HepG2 (cell line): ENCODE measurements around the gene AK8. TPM values are rescaled to one million over a fixed set of nuclear protein-coding genes. Genes with fewer than 3 reads are reported as not detected.
A peak's percentile ranks its signal among the peaks of the same experiment; 100 is the strongest.

Source experiments
- ATAC-seq: fragments of 200-7000 bp; cut with Tn5 transposase; 3 replicates; pipeline ENCODE4 v1.9.1; 2020; ENCODE audit warnings: mild to moderate bottlenecking, moderate library complexity
- BruUV-seq: library from RNA; stranded (reverse); fragments of 400-500 nt; replicated peaks from 2 replicates; lab custom pipeline; 2021; lab: Mats Ljungman, UMichigan
- CTCF ChIA-PET: fragments of 300-600 bp; formaldehyde crosslinking; extraction: SDS; loops from one replicate; lab custom pipeline; 2021; ENCODE audit warnings: low total read pairs, inconsistent platforms, low intra/inter-chr PET ratio; lab: Yijun Ruan, JAX
- POLR2A ChIA-PET: fragments of 350-600 bp; sonication (Branson Sonifier 250); formaldehyde crosslinking; loops from one replicate; lab custom pipeline; 2020; ENCODE audit warnings: antibody characterized with exemption, inconsistent platforms; lab: Yijun Ruan, JAX
- DNase-seq: peaks from one replicate; pipeline ENCODE4 v3.0.0-alpha.2; 2015; ENCODE audit warnings: low spot score
- FAIRE-seq: peaks from 3 replicates; lab custom pipeline; 2011; peaks lifted over from hg19 to GRCh38; lab: Jason Lieb, UNC
- H2AFZ ChIP-seq: one replicate; pipeline ENCODE4 v1.6.1; 2011; ENCODE audit warnings: low read length, inconsistent platforms
- H3K27ac ChIP-seq: fragments of 300-600 bp; 3 replicates; pipeline ENCODE4 v1.8.0; 2011; ENCODE audit warnings: mixed run types, mild to moderate bottlenecking, mixed read lengths, low read length, inconsistent platforms; ENCODE audit not compliant: insufficient read depth; ENCODE audit errors: extremely low read length
- H3K27me3 ChIP-seq, 2 experiments: fragments of 200-600 bp in 1 of 2; 2 replicates in 1 of 2; 3 replicates in 1 of 2; pipeline versions ENCODE4 v1.6.0 to v1.8.0; 2011; ENCODE audit warnings: low read length in 2 of 2, mild to moderate bottlenecking in 2 of 2, moderate library complexity in 2 of 2, inconsistent platforms in 1 of 2; ENCODE audit not compliant: insufficient read depth in 2 of 2, control insufficient read depth in 1 of 2
- H3K36me3 ChIP-seq, 2 experiments: fragments of 200-600 bp in 1 of 2; replicated peaks in 1 of 2; 2 replicates in 1 of 2; 3 replicates in 1 of 2; pipeline versions ENCODE4 v1.5.1 to v1.8.0; 2011; ENCODE audit warnings: low read length in 2 of 2, inconsistent platforms in 1 of 2; ENCODE audit not compliant: insufficient read depth in 2 of 2, control insufficient read depth in 1 of 2
- H3K4me1 ChIP-seq: 2 replicates; pipeline ENCODE4 v1.5.1; 2012; ENCODE audit warnings: low read length, inconsistent platforms; ENCODE audit not compliant: insufficient read depth
- H3K4me2 ChIP-seq: 2 replicates; pipeline ENCODE4 v1.6.0; 2011; ENCODE audit warnings: low read depth, low read length, inconsistent platforms
- H3K4me3 ChIP-seq, 3 experiments: fragments of 200-600 bp in 1 of 3; sonication (generic), shearing (Covaris generic) in 1 of 3; replicated peaks in 1 of 3; 2 replicates each; pipeline ENCODE4 v1.5.1; 2011 to 2016; ENCODE audit warnings: low read length in 3 of 3, inconsistent platforms in 2 of 3, low read depth in 2 of 3, mild to moderate bottlenecking in 2 of 3, control low read depth in 1 of 3, mixed read lengths in 1 of 3; ENCODE audit not compliant: insufficient read depth in 1 of 3
- H3K79me2 ChIP-seq: one replicate; pipeline ENCODE4 v1.6.1; 2011; ENCODE audit warnings: low read length, inconsistent platforms; ENCODE audit not compliant: insufficient read depth
- H3K9ac ChIP-seq: 2 replicates; pipeline ENCODE4 v1.6.0; 2011; ENCODE audit warnings: mild to moderate bottlenecking, low read depth, low read length, inconsistent platforms; ENCODE audit not compliant: insufficient read depth
- H3K9me3 ChIP-seq: 2 replicates; pipeline ENCODE4 v1.5.1; 2012; ENCODE audit warnings: mild to moderate bottlenecking, low read length
- H4K20me1 ChIP-seq: 2 replicates; pipeline ENCODE4 v1.6.0; 2011; ENCODE audit warnings: inconsistent platforms, mild to moderate bottlenecking, low read length, moderate library complexity; ENCODE audit not compliant: insufficient read depth
- CENPT ChIP-seq: sonication (generic); formaldehyde crosslinking; IDR thresholded peaks from 2 replicates; pipeline ENCODE4 v1.8.0; 2022; ENCODE audit warnings: low read depth, mild to moderate bottlenecking, moderate library complexity, missing genetic modification reagents
- ELF3 ChIP-seq: IDR thresholded peaks from 2 replicates; pipeline ENCODE4 v1.6.1; 2016; ENCODE audit warnings: missing genetic modification reagents, missing compliant biosample characterization
- FOXM1 ChIP-seq: sonication (generic); formaldehyde crosslinking; IDR thresholded peaks from 2 replicates; pipeline ENCODE4 v1.5.0; 2020; ENCODE audit warnings: missing genetic modification reagents
- HMGXB4 ChIP-seq, 2 experiments: sonication (generic) in 1 of 2; formaldehyde crosslinking in 1 of 2; IDR thresholded peaks; 2 replicates each; pipeline versions ENCODE4 v1.4.0 to v1.6.1; 2018 to 2020; ENCODE audit warnings: missing genetic modification reagents in 2 of 2, borderline replicate concordance in 1 of 2, low read depth in 1 of 2, mild to moderate bottlenecking in 1 of 2, missing biosample characterization in 1 of 2
- HNF4A ChIP-seq: sonication (generic); formaldehyde crosslinking; IDR thresholded peaks from 2 replicates; pipeline ENCODE4 v1.4.0; 2020; ENCODE audit warnings: missing genetic modification reagents
- HNF4G ChIP-seq, 2 experiments: sonication (generic) in 1 of 2; formaldehyde crosslinking in 1 of 2; IDR thresholded peaks; 2 replicates each; pipeline versions ENCODE4 v1.4.0 to v1.6.1; 2011 to 2020; ENCODE audit warnings: borderline replicate concordance in 2 of 2, low read depth in 2 of 2, mild to moderate bottlenecking in 2 of 2, low read length in 1 of 2, missing genetic modification reagents in 1 of 2, moderate library complexity in 1 of 2
- JUND ChIP-seq: sonication (generic); formaldehyde crosslinking; IDR thresholded peaks from 2 replicates; pipeline ENCODE4 v1.8.0; 2022; ENCODE audit warnings: mild to moderate bottlenecking, missing genetic modification reagents
- KDM1A ChIP-seq: IDR thresholded peaks from 2 replicates; pipeline ENCODE4 v1.6.1; 2016; ENCODE audit warnings: missing compliant biosample characterization
- NFYC ChIP-seq: IDR thresholded peaks from 2 replicates; pipeline ENCODE4 v1.6.1; 2016; ENCODE audit warnings: missing genetic modification reagents, missing compliant biosample characterization
- NR2C2 ChIP-seq: sonication (generic); formaldehyde crosslinking; IDR thresholded peaks from 2 replicates; pipeline ENCODE4 v1.4.0; 2020; ENCODE audit warnings: missing genetic modification reagents, mild to moderate bottlenecking, moderate library complexity, borderline replicate concordance
- SIN3B ChIP-seq: fragments of 150-350 bp; IDR thresholded peaks from 2 replicates; pipeline ENCODE4 v1.6.1; 2014; ENCODE audit warnings: low read length
- SOX6 ChIP-seq, 2 experiments: fragments of 450-650 bp in 1 of 2; sonication (generic) in 1 of 2; formaldehyde crosslinking in 1 of 2; IDR thresholded peaks; 2 replicates each; pipeline versions ENCODE4 v1.4.0 to v1.6.1; 2017 to 2020; ENCODE audit warnings: antibody characterized with exemption in 1 of 2, mild to moderate bottlenecking in 1 of 2, missing genetic modification reagents in 1 of 2
- ZBTB1 ChIP-seq: sonication (generic); formaldehyde crosslinking; IDR thresholded peaks from 2 replicates; pipeline ENCODE4 v1.4.0; 2020; ENCODE audit warnings: missing genetic modification reagents, borderline replicate concordance
- ZBTB3 ChIP-seq: sonication (generic); formaldehyde crosslinking; IDR thresholded peaks from 2 replicates; pipeline ENCODE4 v1.4.0; 2020; ENCODE audit warnings: low read depth, mild to moderate bottlenecking, moderate library complexity, missing genetic modification reagents, borderline replicate concordance
- ZNF253 ChIP-seq: sonication (generic); formaldehyde crosslinking; IDR thresholded peaks from 2 replicates; pipeline ENCODE4 v1.8.0; 2022; ENCODE audit warnings: mild to moderate bottlenecking, missing genetic modification reagents, borderline replicate concordance
- ZNF367 ChIP-seq: sonication (generic); formaldehyde crosslinking; IDR thresholded peaks from 2 replicates; pipeline ENCODE4 v1.4.0; 2020; ENCODE audit warnings: missing genetic modification reagents, borderline replicate concordance
- ZNF549 ChIP-seq: sonication (generic); formaldehyde crosslinking; IDR thresholded peaks from 2 replicates; pipeline ENCODE4 v1.5.0; 2020; ENCODE audit warnings: missing genetic modification reagents
- ZNF766 ChIP-seq: sonication (generic); formaldehyde crosslinking; IDR thresholded peaks from 2 replicates; pipeline ENCODE4 v1.5.0; 2020; ENCODE audit warnings: missing genetic modification reagents, borderline replicate concordance
- ZSCAN22 ChIP-seq: sonication (generic); formaldehyde crosslinking; IDR thresholded peaks from 2 replicates; pipeline ENCODE4 v1.4.0; 2020; ENCODE audit warnings: mild to moderate bottlenecking, missing genetic modification reagents
- WGBS: methylation state at CpG from one replicate; pipeline ENCODE4 v1.1.6; 2017; ENCODE audit warnings: low lambda C conversion rate; 5-methylcytosine and 5-hydroxymethylcytosine counted together
- in situ Hi-C: cut with HindIII; loops from 2 replicates; pipeline ENCODE4 v1.10.0; 2017; ENCODE audit warnings: low pct_unique_long_range_greater_than_20kb; ENCODE audit not compliant: extremely low pct_ligation_motif_present
- intact Hi-C: fragments of 100-400 bp; cut with micrococcal nuclease; formaldehyde crosslinking; loops from one replicate; pipeline ENCODE4 v1.10.0; 2022; ENCODE audit not compliant: unreplicated experiment
- polyA plus RNA-seq, 8 experiments: library from polyadenylated mRNA; depleted of rRNA in 3 of 8; stranded (reverse) in 7 of 8; unstranded in 1 of 8; fragments of >200 nt; fragmentation: Illumina TruSeq in 4 of 8; extraction: Trizol in 4 of 8; gene quantifications; 2 replicates each; pipeline versions ENCODE4 v1.2.1 to v1.2.3, GENCODE V29; 2011 to 2016; ENCODE audit warnings: low read depth in 4 of 8, missing spikeins in 1 of 8, mixed read lengths in 1 of 8; ENCODE audit not compliant: insufficient read depth in 1 of 8
- total RNA-seq, 5 experiments: library from RNA; depleted of rRNA; stranded (reverse); fragments of >200 nt; fragmentation: Illumina TruSeq; extraction: Trizol; gene quantifications; 2 replicates each; pipeline ENCODE4 v1.2.3, GENCODE V29; 2016; ENCODE audit warnings: low read depth in 1 of 5

AK8 gene
- total and polyA plus RNA-seq, 2 of the 13 experiments (the other 11 are each of a cell fraction or from before 2014, with no cell fraction given), result 0.11 TPM; not detected in 1

GRCh38 chr9:132750668-132751067, 127.4 kb downstream of the AK8 start:
- H4K20me1 ChIP-seq, result no peaks in the 10 kb centered on the region
- H3K9me3 ChIP-seq, result no peaks in the 10 kb centered on the region
- H3K9ac ChIP-seq, result no peak overlapping the region
- 59% methylated on average over 6 of the region's 9 CpGs for WGBS
- FAIRE-seq, result no peak
- no peak for DNase-seq
- H2AFZ ChIP-seq, result no peak overlapping the region
- ChIA-PET CTCF (no interaction called here), POLR2A (no interaction called here)
- H3K27me3 ChIP-seq, result peaks cover 3 to 33% of the 10 kb centered on the region in 2 experiments; a peak in 3 of 5 replicates
- intact Hi-C loops, result no loop called here
- TF ChIP-seq FOXM1 (CRISPR knock-in tag) (no peak), ZNF253 (CRISPR knock-in tag) (no peak), HNF4G (IDR thresholded peaks at IDR 0.05; ENCODE audit: borderline replicate concordance, low read depth, low read length) (0 out of 2 replicates have a peak, but pooled peaks have one; percentile 8), HNF4G (CRISPR knock-in tag; IDR thresholded peaks at IDR 0.05; ENCODE audit: borderline replicate concordance, low read depth) (no peak), ZBTB1 (no peak), KDM1A (CRISPR knock-in tag) (no peak), ZNF766 (peak; percentile 47; the same call in 1 of the 2 replicates), ELF3 (CRISPR knock-in tag) (no peak), HNF4A (CRISPR knock-in tag) (peak; percentile 48; the same call in 1 of the 2 replicates), SIN3B (no peak), NR2C2 (peak; percentile 38; the same call in 1 of the 2 replicates)
- H3K4me1 ChIP-seq, result 0 out of 2 replicates have a peak, but pooled peaks cover 6% of the 10 kb centered on the region
- no peaks in the 10 kb centered on the region for H3K36me3 ChIP-seq
- H3K4me3 ChIP-seq, result no peak overlapping the region
- no TSS peak for BruUV-seq
- no peak overlapping the region for H3K27ac ChIP-seq
- in situ Hi-C loops, result no loop called here
- no peaks in the 10 kb centered on the region for H3K79me2 ChIP-seq
- ATAC-seq, result no peak
- no peak overlapping the region for H3K4me2 ChIP-seq

GRCh38 chr9:132749306-132749705, 128.8 kb downstream of the AK8 start:
- DNase-seq, result no peak
- ChIA-PET CTCF (no interaction called here), POLR2A (no interaction called here)
- FAIRE-seq, result no peak
- in situ Hi-C loops (no loop called here), intact Hi-C loops (no loop called here)
- Histone ChIP-seq H3K79me2 (no peaks in the 10 kb centered on the region), H3K9me3 (no peaks in the 10 kb centered on the region), H3K4me3 (no peak overlapping the region), H3K36me3 (no peaks in the 10 kb centered on the region), H3K27me3 (peaks cover 3 to 32% of the 10 kb centered on the region in 2 experiments; a peak in 2 of 5 replicates), H3K9ac (no peak overlapping the region), H3K4me2 (no peak overlapping the region), H4K20me1 (no peaks in the 10 kb centered on the region), H3K4me1 (0 out of 2 replicates have a peak, but pooled peaks cover 6% of the 10 kb centered on the region), H2AFZ (no peak overlapping the region), H3K27ac (no peak overlapping the region)
- BruUV-seq, result no TSS peak
- no peak for ATAC-seq
- WGBS, result 67% methylated on average over 12 of the region's 13 CpGs
- TF ChIP-seq HMGXB4 (CRISPR knock-in tag; IDR thresholded peaks at IDR 0.05; ENCODE audit: borderline replicate concordance in 1 of 2, low read depth in 1 of 2), result no peak
- TF ChIP-seq SOX6 (IDR thresholded peaks at IDR 0.05), result no peak
- no peak for TF ChIP-seq SOX6 (CRISPR knock-in tag; IDR thresholded peaks at IDR 0.05)
- no peak for TF ChIP-seq CENPT (CRISPR knock-in tag)
- no peak for TF ChIP-seq ZBTB3 (CRISPR knock-in tag)
- no peak for TF ChIP-seq ZSCAN22
- no peak for TF ChIP-seq NFYC
- no peak for TF ChIP-seq ZNF367 (CRISPR knock-in tag)
- no peak for TF ChIP-seq ZNF549 (CRISPR knock-in tag)
- no peak for TF ChIP-seq JUND (CRISPR knock-in tag)
